A549 (cell line): Measurements from ENCODE around the gene ZNF394.

Source experiments
- BHLHE40 ChIP-seq: IDR thresholded peaks from 2 replicates; pipeline ENCODE4 v1.6.1; 2012; ENCODE audit warnings: low read depth, low read length, inconsistent platforms
- CHD4 ChIP-seq: fragments of 200-600 bp; sonication (generic); IDR thresholded peaks from 2 replicates; pipeline ENCODE4 v1.6.1; 2016; ENCODE audit warnings: antibody characterized with exemption, mild to moderate bottlenecking, borderline replicate concordance
- CTCF ChIP-seq: fragments of >200 bp; sonication (Bioruptor Twin); formaldehyde crosslinking; IDR thresholded peaks from 3 replicates; pipeline ENCODE4 v1.5.1; 2016
- HMGXB4 ChIP-seq: fragments of 250-450 bp; sonication (Bioruptor Pico); IDR thresholded peaks from 2 replicates; pipeline ENCODE4 v1.5.0; 2021; ENCODE audit warnings: mild to moderate bottlenecking, moderate library complexity, borderline replicate concordance
- MAFK ChIP-seq: fragments of 450-650 bp; IDR thresholded peaks from 2 replicates; pipeline ENCODE4 v1.6.1; 2014; ENCODE audit not compliant: partially characterized antibody
- MYC ChIP-seq: IDR thresholded peaks from 2 replicates; pipeline ENCODE4 v1.6.1; 2012; ENCODE audit warnings: mild to moderate bottlenecking, inconsistent platforms, low read length, improper control_type of control experiment, borderline replicate concordance
- POLR2A ChIP-seq: IDR thresholded peaks from 2 replicates; pipeline ENCODE4 v1.6.1; 2012; ENCODE audit warnings: mild to moderate bottlenecking, low read length
- POLR2AphosphoS2 ChIP-seq: conservative IDR thresholded peaks from 2 replicates; pipeline ENCODE4 v1.6.1; 2012; ENCODE audit warnings: low read length, improper control_type of control experiment, inconsistent platforms
- RCOR1 ChIP-seq: fragments of 150-350 bp; IDR thresholded peaks from 2 replicates; pipeline ENCODE4 v1.6.1; 2014; ENCODE audit warnings: antibody characterized with exemption, low read length, low read depth
- REST ChIP-seq: fragments of 200-600 bp; sonication (generic); IDR thresholded peaks from 2 replicates; pipeline ENCODE4 v1.6.1; 2016; ENCODE audit warnings: antibody characterized with exemption, mild to moderate bottlenecking, moderate library complexity
- RFX5 ChIP-seq: fragments of 450-650 bp; IDR thresholded peaks from 2 replicates; pipeline ENCODE4 v1.7.1; 2014; ENCODE audit warnings: antibody characterized with exemption, mild to moderate bottlenecking, moderate library complexity
- SREBF2 ChIP-seq: fragments of 450-650 bp; IDR thresholded peaks from 2 replicates; pipeline ENCODE4 v1.6.1; 2014; ENCODE audit warnings: mild to moderate bottlenecking, moderate library complexity
- USF2 ChIP-seq: fragments of 450-650 bp; IDR thresholded peaks from 2 replicates; pipeline ENCODE4 v1.6.1; 2014; ENCODE audit warnings: antibody characterized with exemption
- TF ChIP-seq, protein P1 (sequence below): IDR thresholded peaks from 2 replicates; pipeline ENCODE4 v1.6.1; 2012

GRCh38 chr7:99451936-99452335, 48.1 kb downstream of the ZNF394 start:
- no peak for TF ChIP-seq RCOR1
- TF ChIP-seq CTCF = no peak
- no peak for TF ChIP-seq BHLHE40
- no peak for TF ChIP-seq SREBF2
- no peak for TF ChIP-seq HMGXB4 (CRISPR knock-in tag)
- TF ChIP-seq, protein P1, sequence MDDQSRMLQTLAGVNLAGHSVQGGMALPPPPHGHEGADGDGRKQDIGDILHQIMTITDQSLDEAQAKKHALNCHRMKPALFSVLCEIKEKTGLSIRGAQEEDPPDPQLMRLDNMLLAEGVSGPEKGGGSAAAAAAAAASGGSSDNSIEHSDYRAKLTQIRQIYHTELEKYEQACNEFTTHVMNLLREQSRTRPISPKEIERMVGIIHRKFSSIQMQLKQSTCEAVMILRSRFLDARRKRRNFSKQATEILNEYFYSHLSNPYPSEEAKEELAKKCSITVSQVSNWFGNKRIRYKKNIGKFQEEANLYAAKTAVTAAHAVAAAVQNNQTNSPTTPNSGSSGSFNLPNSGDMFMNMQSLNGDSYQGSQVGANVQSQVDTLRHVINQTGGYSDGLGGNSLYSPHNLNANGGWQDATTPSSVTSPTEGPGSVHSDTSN = no peak
- no peak for TF ChIP-seq POLR2A
- TF ChIP-seq MAFK = no peak
- no peak for TF ChIP-seq POLR2AphosphoS2
- no peak for TF ChIP-seq RFX5
- TF ChIP-seq USF2 = no peak
- TF ChIP-seq CHD4 = no peak
- TF ChIP-seq MYC = no peak
- TF ChIP-seq REST = no peak
